NCI-H1436 (cell line): ENCODE data around the gene HDAC7.
A peak's percentile ranks its signal among the peaks of the same experiment; 100 is the strongest.

Source experiments
- DNase-seq: peaks from one replicate; lab custom pipeline; 2025; lab: John Stamatoyannopoulos, UW

The HDAC7 gene

DNA sequence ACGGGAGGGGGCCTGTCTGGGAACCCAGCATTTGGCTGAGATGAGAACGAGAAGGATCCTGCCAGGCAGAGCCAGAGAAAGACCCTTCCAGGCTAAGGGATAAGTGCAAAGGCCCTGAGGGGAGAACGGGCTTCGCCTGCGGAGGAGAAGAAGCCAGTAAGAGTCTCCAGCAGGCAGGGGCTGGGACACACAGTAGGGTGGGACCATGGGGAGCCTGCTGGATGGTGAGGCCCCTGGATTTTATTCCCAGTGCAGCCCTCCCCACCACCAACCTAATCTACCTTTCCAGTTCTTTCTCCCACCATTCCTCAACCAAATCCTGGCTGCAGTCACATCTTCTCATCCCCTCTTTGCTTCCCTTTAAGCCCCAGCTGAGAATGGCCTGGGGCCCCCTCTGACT is 73.6 kb downstream of the HDAC7 start:
- DNase-seq, result no peak

DNA sequence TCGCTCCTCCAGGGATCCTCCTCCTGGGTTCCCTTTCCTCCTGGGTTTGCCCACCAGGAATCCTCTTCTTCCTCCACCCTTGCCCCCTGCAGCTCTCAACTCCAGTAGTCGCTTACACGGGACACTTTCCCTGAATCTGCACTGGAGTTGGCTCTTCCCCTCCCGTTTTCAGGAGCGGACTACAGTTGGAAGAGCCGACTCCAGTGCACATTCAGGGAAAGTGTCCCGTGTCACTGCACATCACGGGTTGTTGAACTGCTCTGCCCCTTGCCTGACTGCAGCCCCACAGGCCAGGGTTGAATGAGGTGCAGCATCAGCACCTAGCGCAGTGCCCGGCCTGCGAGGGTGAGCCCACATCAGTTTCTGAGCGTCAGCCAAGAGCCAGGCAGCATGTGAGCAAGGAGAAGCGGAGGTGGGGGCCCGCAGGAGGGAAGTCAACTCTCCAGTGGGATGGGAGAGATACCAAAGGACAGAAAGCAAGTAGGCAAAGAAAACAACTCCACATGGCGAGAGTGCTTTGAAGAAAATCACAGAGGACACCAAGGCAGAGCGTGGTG is 74.1 kb downstream of the HDAC7 start:
- no peak for DNase-seq

DNA sequence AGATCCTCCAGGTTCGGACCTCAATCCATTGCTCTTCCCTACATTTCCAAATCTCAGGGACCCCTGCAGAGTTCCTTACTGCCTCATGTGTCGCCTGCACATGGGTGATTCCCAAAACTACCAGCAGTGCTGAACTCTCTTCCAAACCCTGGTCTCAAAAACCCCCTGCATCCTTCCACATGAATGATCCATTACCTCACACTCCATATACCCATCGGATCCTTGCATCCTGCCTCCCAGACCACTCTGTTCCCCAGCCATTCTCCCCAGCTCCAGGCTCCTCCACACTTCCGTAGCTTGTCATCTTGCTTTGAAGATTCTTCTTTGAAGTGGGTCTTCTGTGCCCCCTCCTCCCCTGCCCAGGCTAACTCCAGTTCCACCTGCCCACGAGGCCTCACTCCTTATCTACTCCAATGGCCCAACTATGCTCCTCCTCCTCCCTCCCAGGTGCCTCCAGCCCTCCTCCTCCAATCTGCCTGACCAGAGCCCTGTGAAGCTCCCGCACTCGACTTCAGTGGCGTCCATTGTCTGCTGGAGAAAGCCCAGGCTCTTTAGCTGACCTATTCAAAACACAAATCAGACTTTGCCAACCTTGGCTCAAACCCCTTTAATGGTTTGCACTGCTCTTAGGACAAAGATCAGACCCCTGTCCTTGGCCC is 74.8 kb downstream of the HDAC7 start:
- DNase-seq, result no peak

DNA sequence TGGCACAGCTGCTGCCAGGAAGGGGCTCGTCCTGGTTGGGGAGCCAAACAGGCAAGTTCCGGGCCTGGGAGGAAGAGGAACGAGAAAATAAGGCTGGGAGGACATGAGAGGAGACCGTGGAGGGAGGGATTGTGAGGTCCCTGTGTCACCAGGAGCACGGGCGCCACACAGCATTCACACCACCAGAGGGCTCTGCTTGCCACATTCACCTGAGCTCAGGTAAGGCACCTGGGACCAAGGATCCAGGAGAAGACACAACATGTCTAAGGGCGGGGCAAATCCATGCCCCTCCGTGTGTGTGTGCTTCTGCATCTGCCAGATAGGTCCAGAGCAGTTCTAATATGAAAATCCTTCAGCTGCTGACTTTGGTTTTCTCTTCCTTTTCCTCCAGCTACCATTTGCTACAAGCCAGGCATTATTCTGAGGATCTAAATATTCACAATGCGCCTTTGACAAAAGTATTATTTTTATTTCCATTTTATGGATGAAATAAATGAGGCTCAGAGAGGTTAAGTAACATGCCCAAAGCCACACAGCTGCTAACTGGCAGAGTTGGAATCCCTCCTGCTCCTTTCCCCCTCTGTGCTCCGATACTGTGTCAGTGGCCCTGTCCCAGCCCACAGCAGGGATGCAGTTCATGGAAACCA is 75.6 kb downstream of the HDAC7 start:
- peak; percentile 38 for DNase-seq

DNA sequence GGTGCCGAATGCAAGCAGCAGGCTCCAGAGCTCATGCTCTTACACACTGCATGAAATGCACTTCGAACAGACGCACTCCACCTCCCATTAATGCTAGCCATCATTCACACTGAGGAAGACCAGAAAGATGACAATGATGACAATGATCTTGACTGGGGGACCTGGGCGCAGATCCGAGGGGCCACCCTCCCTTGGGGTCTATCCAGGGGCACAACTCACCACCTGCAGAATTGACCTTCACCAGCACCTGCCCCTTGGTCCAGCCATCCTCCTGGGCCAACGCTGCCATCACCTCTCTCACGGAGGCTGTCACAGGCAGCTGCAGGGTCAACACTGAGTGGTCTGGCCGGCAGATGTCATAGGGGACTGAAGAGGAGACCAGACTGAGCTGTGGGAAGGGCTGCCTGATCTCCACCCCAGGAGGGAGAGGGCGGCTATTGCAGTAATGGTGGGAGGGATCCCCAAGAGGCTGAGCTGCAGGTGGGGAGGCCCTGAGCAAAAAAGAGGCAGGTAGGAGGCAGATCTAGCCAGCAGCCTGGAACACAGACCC is 76.3 kb downstream of the HDAC7 start:
- DNase-seq, result no peak

DNA sequence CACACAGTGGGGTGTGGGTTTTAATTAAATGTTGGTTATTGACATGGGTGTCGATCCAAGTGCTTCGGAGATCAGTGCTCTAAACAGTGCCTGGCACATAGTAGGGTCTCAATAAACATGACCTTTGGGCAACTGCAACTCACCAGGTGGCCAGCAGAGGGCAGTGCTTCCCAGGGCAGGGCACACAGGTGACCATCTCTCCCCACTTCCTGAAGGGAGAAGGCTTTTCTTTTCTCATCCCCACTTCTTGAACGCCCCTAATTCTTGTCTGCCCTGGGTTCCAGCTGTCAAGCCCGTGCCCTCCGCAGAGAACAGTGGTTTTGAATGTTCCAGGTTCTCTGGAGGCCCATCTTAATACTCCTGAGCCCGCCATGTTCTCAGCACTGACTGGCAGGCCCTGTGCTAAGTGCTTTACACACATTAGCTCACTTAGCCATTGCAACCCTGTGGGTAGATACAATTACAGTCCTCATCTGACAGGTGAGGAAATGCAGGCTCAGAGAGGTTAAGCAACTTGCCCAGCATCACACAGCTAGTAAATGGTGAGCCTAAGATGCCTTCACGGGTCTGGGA is 77.4 kb downstream of the HDAC7 start:
- no peak for DNase-seq

DNA sequence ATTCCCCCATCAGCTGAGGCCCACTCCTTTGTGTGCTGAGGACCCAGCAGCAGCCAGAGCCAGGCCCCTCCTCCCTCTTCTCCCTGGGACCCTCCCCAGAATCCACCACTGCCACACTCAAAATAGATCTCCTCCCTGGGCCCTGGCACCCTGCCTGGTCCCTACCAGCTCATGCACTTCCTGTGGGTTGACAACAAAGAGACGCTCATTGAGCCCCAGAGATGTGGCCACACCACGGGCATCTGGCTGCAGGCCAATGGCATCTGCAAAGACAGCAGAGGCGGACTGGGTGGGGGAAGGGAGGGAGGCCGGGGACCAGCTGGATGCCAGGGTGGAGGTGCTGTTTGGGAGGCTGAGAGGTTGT is 78.4 kb downstream of the HDAC7 start:
- peak; percentile 51 for DNase-seq

DNA sequence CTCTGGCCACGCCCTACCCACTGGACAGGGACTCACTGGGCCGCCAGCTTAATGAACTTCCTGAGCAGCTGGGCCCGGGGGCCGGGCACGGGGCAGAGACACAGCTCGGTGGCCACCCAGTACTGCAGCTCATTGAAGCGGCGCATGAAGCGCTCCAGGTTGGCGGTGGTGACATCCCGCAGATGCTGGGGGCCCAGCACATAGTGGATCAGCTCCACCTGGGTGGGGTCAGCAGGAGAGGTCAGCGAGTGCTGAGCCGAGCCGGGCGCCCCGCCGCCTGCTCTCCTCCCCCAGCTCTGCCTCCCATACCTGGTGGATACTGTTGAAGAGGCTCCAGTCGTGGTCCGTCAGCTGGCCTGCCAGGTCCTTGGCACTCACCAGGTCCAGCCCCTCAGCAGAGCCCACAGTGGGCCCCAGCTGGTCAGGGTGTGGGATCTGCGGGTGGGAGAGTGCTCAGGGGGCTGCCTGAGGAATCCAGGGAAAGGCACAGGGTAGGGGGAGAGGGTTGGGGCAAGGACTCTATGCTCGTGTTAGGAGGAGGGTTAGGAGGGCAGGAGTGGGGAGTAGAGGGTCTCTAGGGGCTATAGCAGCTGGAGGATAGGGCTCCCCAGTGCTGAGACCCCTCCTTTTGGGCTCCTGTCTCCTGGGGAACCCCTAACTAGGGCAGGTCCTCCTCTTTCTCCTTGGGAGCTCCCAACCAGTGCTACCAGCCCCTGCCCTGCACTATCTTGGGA is 78.9 kb downstream of the HDAC7 start:
- DNase-seq, result no peak

DNA sequence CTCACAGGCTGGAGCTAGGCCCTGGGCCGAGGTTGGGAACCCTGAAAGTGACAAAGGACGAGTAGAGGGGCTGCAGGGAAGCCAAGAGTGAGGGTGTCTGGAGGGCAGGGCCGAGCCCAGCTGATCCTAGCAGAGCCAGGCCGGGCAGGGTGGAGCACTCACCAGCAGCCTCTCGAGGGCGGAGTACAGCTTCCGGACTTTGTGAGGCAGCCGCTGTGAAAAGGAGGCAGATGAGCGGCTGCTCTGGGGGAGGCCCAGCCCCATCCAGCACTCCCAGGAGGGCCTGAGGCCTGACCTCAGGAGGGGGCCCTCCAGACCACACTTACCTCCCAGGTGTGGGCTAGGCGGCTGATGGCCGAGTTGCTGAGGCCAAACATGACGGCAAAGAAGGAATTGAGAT is 79.7 kb downstream of the HDAC7 start:
- DNase-seq, result no peak

DNA sequence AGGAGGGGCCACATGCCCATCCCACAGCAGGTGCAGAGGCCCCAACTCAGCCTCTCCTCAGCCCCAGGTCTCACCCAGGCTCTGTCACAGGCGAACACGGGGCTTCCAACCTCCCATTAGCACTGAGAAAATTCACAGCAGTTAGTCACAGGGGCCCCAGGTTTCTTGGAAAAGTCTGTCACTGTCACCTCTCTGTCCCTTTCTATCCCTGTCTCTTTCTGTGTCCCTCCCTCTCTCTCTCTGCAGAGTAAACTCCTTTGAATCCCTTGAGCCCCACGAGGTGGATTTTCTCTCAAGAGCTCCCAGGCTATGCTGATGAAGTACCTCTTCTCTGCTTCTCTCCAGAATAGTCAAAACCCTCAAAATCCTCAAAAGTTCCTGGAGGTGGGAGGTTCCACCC is 80.4 kb downstream of the HDAC7 start:
- DNase-seq, result no peak

DNA sequence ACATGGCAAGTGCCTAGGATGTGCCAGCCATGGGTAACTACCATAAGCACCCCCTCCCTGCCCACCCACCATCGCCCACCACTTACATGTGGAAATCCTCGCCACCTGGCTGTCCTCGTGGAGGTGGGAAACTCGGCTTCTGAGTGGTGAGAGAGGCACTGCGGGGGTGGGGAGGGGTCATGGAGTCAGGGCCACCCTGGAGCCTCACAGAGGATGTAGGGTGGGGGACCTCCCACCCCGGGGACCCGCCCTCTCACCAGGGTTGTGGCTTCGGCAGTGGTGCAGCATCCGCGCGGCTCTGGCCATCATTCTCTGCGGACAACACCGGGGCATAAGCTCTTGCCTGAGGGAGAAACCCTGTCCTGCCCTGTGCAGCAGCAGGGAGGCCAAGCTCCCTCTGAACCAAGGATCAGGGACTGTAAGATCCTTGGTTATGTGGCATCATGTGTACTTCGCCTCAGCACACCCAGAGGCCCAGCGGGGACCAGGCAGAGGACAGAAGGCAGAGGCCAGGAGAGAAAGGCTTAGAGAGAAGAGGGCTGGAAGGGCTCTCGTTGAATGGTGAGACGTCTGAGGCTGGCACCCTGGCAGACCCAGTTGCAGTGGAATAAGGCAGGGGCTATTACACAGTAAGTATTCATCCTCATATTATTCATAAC is 81.6 kb downstream of the HDAC7 start:
- DNase-seq, result no peak

DNA sequence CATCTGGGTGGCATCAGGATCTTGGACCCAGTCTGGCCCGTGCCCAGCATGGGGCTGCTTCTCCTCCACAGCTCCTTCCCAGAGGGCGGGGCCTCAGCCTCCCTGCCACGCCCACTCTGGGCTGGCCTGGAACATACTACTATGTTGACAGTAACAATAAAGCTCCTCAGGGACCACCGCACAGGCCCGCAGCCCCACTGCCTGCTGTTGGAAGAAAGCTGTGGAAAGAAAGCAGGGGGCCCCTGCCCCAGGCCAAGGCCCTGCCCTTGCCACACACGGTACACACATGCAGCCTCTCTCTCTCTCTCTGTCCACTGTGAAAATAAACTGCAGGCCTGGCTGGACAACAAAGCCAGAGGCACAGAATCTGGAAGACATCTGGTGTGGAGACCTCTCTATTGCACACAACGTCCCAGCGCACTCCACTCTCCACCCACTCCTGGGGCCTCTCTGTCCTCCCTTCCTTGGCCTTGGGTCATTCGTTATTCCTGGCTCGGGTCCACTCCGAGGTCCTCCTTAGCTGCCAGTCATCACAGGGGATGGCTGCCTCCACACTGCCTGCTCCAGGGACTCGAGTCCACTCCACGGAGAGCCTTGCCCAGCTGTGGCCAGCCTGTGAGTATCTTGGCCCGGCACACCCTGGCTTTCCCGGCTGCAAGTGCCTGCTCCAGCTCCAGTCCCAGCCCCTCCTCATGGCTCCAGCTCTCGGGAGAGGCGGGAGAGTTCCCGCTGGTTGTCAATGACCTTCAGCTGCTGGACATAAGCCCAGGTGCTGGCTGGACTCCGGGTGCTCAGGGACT is 82.6 kb downstream of the HDAC7 start:
- DNase-seq, result no peak

DNA sequence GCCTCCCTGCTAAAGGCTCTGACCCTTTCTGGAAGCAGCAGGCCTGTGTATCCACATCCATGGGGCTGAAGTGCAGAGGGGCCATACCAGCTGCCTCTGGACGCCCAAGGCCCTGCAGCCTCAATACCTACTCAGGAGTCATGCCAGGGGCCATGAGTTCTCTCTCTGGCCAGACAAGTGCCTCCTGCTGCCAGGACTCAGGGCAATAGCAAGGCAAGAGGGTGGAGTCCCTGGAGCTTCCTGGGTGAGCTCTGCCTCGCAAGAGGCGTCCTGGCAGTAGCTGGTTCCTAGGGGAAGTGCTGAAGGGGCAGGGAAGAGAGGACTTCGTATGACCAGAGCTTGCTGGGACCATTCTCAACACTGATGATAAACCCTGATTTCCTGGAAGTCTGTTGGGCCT is 83.5 kb downstream of the HDAC7 start:
- no peak for DNase-seq

DNA sequence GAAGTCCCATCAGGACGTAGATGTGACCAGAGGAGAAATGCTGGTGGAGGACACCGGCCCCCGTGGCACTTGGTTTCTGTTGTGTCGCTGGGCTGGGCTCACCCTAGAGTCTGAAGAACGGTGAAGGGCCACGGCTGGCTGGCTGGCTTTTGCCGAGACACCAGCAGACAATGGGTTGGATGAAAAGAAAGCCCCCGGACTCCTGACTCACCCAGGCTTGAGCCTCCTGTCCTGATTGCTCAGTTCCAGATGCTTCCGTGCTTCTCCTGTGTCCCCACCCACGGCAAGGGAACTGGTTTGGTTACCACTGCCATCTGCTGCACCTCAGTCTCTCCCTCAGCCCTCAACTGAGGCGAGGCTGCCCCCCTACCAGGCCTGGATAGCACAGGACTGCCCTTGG is 84.1 kb downstream of the HDAC7 start:
- no peak for DNase-seq

DNA sequence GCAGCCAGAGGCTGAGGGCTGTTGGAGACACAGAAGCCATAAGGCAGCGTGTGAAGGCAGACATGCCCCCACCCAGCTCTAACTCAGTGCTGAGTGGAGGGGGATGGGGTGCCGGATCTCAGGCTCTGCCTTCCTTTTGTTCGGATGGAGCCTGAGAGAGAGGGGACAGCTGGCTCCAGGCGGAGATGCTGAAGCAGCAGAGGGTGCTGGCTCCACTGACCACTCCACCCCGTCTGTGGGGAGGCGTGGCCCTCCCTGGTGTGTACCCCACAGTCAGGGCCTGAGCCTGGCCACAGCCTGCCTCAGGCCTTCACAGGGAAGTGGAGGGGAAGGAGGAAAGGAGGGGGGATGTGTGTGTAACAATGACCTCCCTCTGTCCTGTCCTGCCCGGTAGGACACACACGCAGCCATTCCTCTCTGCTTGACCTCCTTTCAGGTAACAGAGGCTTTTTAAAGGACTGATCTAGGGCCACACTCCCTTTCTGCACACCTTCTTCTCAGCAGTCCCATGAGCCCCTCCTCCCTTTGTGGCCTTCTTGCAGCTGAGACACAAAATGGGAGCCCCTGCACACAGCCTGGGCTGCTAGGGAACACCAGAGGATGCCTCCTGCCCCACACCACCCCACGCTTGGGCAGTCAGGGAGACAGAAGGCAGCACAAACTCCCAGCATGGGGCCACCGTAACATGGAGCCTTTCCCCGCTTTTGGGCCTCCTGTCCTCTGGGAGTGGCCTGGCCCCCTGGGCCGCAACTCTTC is 84.8 kb downstream of the HDAC7 start:
- DNase-seq, result no peak

DNA sequence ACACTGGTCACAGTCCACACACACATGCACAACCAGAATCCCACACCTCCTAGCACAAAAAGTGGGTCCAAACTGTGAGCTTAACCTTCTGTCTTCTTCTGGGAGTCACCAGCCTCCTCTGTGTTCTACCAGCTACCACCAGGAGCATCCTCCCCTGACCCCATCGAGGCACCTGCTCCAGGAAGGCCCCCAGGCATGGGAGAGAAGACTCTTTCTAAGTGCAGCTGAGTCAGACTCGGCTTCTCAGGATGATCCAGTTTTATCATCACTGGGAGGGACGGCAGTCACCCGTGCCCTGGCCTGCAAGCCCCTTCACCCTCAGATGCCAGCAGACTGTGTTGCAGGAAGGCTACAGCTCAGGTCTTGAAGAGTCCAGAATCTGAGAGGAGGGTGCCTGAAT is 86.6 kb downstream of the HDAC7 start:
- DNase-seq, result no peak
